Tibial artery (tissue), 4 donors: Measurements from ENCODE around the gene C10orf67.

Experiments
- DNase-seq, 2 donors: peaks; one replicate each; pipeline ENCODE4 v3.0.0-alpha.2; 2019
- H3K27ac ChIP-seq, 2 donors: fragments of 200-600 bp; sonication (generic) in 1 of 2; 1 replicate in 1 of 2; 2 replicates in 1 of 2; pipeline ENCODE4 v1.5.1; 2018 to 2019; ENCODE audit warnings: mild to moderate bottlenecking in 1 of 2
- H3K27me3 ChIP-seq, 2 donors: fragments of 200-600 bp; sonication (generic) in 1 of 2; one replicate each; pipeline versions ENCODE4 v1.5.1 to v1.6.0; 2016 to 2019
- H3K36me3 ChIP-seq, 3 donors: fragments of 200-600 bp; sonication (generic) in 2 of 3; one replicate each; pipeline ENCODE4 v1.5.1; 2016 to 2019; ENCODE audit warnings: mild to moderate bottlenecking in 2 of 3
- H3K4me1 ChIP-seq, 4 donors: fragments of 200-600 bp; sonication (generic) in 2 of 4; 1 replicate in 3 of 4; 2 replicates in 1 of 4; pipeline ENCODE4 v1.5.1; 2016 to 2019
- H3K4me3 ChIP-seq, 2 donors: fragments of 200-600 bp; sonication (generic) in 1 of 2; 1 replicate in 1 of 2; 2 replicates in 1 of 2; pipeline ENCODE4 v1.5.1; 2018 to 2019; ENCODE audit warnings: mild to moderate bottlenecking in 2 of 2
- H3K9me3 ChIP-seq, 3 donors: fragments of 200-600 bp; sonication (generic) in 1 of 3; one replicate each; pipeline ENCODE4 v1.5.1; 2016 to 2019
- intact Hi-C: fragments of 100-400 bp; cut with DNase I; formaldehyde crosslinking; loops from one replicate; pipeline ENCODE4 v1.15.0; 2023; ENCODE audit warnings: low total_unique reads
- TF ChIP-seq, protein P1 (sequence below), 2 experiments: fragments of 200-600 bp in 1 of 2; fragments of 450-650 bp in 1 of 2; IDR thresholded peaks; one replicate each; pipeline ENCODE4 v1.5.1; 2017 to 2019; ENCODE audit warnings: antibody characterized with exemption in 2 of 2, mild to moderate bottlenecking in 1 of 2, moderate library complexity in 1 of 2

The C10orf67 gene

DNA sequence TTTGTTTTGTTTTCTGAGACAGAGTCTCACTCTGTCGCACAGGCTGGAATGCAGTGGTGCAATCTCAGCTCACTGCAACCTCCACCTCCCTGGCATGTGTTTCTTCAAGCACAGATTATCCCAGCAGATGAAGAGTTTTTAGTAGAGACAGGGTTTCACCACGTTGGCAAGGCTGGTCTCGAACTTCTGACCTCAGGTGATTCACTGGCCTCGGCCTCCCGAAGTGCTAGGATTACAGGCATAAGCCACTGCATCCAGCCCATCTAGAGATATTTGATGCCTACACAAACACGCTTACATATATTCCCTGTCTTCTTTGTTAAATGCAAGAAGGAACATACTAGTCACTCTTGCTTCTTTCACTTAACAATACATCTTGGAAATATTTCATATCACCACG, 158.4 kb downstream of the C10orf67 start:
- DNase-seq: no peak
- no peaks in the 10 kb centered on the region for H3K36me3 ChIP-seq
- H3K27me3 ChIP-seq: peaks cover 0 to 29% of the 10 kb centered on the region in 2 donors
- intact Hi-C loops: no loop called here
- H3K27ac ChIP-seq: no peak overlapping the region
- H3K4me1 ChIP-seq: no peaks in the 10 kb centered on the region
- H3K9me3 ChIP-seq: no peaks in the 10 kb centered on the region
- H3K4me3 ChIP-seq: no peak overlapping the region
- TF ChIP-seq, protein P1, sequence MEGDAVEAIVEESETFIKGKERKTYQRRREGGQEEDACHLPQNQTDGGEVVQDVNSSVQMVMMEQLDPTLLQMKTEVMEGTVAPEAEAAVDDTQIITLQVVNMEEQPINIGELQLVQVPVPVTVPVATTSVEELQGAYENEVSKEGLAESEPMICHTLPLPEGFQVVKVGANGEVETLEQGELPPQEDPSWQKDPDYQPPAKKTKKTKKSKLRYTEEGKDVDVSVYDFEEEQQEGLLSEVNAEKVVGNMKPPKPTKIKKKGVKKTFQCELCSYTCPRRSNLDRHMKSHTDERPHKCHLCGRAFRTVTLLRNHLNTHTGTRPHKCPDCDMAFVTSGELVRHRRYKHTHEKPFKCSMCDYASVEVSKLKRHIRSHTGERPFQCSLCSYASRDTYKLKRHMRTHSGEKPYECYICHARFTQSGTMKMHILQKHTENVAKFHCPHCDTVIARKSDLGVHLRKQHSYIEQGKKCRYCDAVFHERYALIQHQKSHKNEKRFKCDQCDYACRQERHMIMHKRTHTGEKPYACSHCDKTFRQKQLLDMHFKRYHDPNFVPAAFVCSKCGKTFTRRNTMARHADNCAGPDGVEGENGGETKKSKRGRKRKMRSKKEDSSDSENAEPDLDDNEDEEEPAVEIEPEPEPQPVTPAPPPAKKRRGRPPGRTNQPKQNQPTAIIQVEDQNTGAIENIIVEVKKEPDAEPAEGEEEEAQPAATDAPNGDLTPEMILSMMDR (IDR thresholded peaks at IDR 0.05): no peak

DNA sequence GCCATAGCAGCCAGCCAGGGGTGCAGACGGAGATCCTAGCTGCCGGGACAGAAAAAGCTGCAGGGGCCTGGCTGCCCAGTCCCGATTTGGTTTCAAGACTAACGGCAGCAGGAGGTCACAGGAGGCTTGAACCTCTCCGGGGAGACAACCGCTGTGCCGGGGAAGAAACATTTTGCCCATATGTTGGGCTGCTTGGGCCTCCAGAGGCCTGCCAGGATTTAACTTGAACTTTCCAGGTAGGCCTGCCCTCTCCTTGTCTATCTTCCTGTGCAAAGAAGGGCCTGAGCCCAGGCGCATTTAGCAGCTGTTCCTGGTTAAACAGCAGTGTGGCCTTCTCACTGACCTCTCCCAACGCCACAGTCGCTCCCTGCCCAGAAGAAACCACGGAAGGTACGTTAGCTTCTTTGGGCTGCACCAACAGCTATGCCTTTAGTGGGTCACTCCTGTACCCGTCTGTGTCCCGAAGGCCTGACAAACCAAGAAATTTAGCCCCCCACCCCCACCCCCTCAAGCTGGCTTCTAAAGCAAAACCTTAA, 169.6 kb downstream of the C10orf67 start:
- peaks cover 0 to 20% (median 15%) of the 10 kb centered on the region in 4 donors for H3K4me1 ChIP-seq
- no peak for DNase-seq
- H3K9me3 ChIP-seq: peaks cover 0 to 4% (median 0%) of the 10 kb centered on the region in 3 donors
- H3K27ac ChIP-seq: no peak overlapping the region
- TF ChIP-seq, protein P1 (IDR thresholded peaks at IDR 0.05): no peak
- H3K27me3 ChIP-seq: peaks cover 0 to 63% of the 10 kb centered on the region in 2 donors
- H3K4me3 ChIP-seq: no peak overlapping the region
- H3K36me3 ChIP-seq: no peaks in the 10 kb centered on the region
- intact Hi-C loops: no loop called here

DNA sequence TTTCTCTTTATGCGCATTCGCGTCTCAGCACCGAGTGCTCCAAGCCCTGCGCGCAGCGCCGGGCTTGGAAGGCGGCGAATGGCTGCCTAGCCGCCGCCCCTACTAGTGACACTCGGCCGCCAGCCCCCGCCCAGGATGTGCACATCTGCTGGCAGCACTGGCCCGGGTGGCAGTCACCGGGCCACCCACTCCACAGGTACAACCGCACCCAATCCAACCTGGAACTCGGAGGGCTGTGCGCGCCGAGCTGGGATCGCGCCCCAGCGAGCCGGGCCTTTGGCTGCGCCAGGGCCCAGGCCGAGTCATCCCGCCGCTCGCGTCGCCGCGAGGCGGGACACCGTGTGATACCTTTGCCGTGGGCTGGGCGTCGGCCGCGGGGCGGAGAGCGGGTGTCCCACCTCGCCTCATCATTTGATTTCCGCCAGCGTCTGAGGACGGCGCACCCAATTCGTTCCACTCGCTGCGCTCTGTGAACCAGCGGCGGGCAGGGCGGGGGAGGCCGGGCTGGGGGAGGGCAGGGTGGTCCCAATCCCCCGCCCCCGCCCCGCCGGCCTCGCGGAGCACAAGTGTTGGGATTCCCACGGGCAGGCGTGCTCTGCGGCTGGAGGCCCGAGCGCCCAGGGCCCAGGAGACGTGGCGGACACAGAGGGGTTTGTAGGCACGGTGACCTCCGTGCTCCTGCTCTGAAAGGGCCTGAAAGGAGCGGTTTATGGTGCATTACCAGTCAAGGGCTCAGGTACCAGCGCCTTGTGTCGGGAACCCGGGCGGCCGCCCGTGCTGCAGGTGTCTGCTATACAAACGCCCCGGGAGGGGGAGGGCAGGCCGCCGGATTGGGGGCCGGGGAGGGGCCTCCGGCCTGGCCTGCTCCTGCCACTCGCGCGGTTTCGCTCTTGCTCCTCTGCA, 170.3 kb downstream of the C10orf67 start:
- TF ChIP-seq, protein P1 (IDR thresholded peaks at IDR 0.05): no peak

GRCh38 chr10:23173214-23174073, 171.2 kb downstream of the C10orf67 start:
- no peak overlapping the region for H3K27ac ChIP-seq
- H3K36me3 ChIP-seq: no peaks in the 10 kb centered on the region
- peaks cover 0 to 20% (median 15%) of the 10 kb centered on the region in 4 donors for H3K4me1 ChIP-seq
- TF ChIP-seq, protein P1 (IDR thresholded peaks at IDR 0.05): no peak
- peaks cover 0 to 4% (median 0%) of the 10 kb centered on the region in 3 donors for H3K9me3 ChIP-seq
- intact Hi-C loops: no loop called here
- H3K27me3 ChIP-seq: peaks cover 0 to 61% of the 10 kb centered on the region in 2 donors
- no peak for DNase-seq
- no peak overlapping the region for H3K4me3 ChIP-seq

More for the DNA sequence above, 170.3 kb downstream of the C10orf67 start:
- Histone ChIP-seq H3K27ac (no peak overlapping the region), H3K27me3 (peaks cover 0 to 63% of the 10 kb centered on the region in 2 donors), H3K4me1 (peaks cover 0 to 20% (median 15%) of the 10 kb centered on the region in 4 donors), H3K36me3 (no peaks in the 10 kb centered on the region), H3K9me3 (peaks cover 0 to 4% (median 0%) of the 10 kb centered on the region in 3 donors), H3K4me3 (no peak overlapping the region)
- intact Hi-C loops: no loop called here
- DNase-seq: no peak

- intact Hi-C loops: no loop called here
- no peak overlapping the region for H3K27ac ChIP-seq
- TF ChIP-seq, protein P1 (IDR thresholded peaks at IDR 0.05): no peak
- H3K36me3 ChIP-seq: no peaks in the 10 kb centered on the region
- H3K9me3 ChIP-seq: peaks cover 0 to 4% (median 0%) of the 10 kb centered on the region in 3 donors
- DNase-seq: no peak
- peaks cover 0 to 61% of the 10 kb centered on the region in 2 donors for H3K27me3 ChIP-seq
- H3K4me3 ChIP-seq: no peak overlapping the region
- peaks cover 0 to 20% (median 15%) of the 10 kb centered on the region in 4 donors for H3K4me1 ChIP-seq
Observed at GRCh38 chr10:23172429-23173213, 172.0 kb downstream of the C10orf67 start.
